HG03342 (cell line): ENCODE data around the gene DNAJC11.
"Not testable (repeated sequence)": the region's sequence is repeated elsewhere in the genome, so short reads cannot be mapped to it uniquely, and the experiment has no call there.

Source experiments
- ATAC-seq: cut with Tn5 transposase; IDR thresholded peaks from one replicate; pipeline ENCODE4 v1.9.1; 2021; ENCODE audit warnings: mild to moderate bottlenecking, moderate library complexity; ENCODE audit not compliant: unreplicated experiment

The DNAJC11 gene

DNA sequence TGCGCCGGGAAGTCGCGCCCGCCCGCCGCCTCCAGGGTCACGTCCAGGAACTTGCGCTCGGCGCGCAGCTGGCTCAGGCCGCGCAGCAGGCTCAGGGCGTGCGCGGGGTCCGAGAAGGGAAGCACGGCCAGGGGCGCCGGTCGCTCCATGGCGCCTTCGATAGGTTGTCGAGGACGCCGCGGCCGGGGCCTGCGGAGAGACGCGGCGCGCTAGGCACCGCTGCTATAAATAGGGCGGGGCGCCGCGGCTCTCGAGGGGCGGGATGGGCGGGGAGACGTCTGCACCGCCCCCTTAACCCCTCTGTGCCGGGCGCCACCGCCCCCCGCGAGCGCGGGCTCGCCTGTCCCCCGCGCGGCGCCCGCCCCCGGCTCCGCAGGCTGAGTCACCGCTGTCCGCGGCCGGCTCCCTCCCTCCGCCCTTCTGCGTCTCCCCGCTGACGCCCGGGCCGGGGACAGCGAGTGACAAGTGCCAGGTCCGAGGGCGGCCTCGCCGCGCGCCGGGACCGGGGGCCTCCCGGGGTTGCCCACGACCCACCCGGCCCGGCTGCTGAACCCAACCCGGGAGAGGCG, 98.9 kb downstream of the DNAJC11 start, which contains the start of gene KLHL21:
Gene KLHL21, minus strand, starts transcription at position 201 of the 569 bp plus-strand sequence. Its CDS starts 52 bp downstream, at position 149.
- ATAC-seq: peak; percentile 45

DNA sequence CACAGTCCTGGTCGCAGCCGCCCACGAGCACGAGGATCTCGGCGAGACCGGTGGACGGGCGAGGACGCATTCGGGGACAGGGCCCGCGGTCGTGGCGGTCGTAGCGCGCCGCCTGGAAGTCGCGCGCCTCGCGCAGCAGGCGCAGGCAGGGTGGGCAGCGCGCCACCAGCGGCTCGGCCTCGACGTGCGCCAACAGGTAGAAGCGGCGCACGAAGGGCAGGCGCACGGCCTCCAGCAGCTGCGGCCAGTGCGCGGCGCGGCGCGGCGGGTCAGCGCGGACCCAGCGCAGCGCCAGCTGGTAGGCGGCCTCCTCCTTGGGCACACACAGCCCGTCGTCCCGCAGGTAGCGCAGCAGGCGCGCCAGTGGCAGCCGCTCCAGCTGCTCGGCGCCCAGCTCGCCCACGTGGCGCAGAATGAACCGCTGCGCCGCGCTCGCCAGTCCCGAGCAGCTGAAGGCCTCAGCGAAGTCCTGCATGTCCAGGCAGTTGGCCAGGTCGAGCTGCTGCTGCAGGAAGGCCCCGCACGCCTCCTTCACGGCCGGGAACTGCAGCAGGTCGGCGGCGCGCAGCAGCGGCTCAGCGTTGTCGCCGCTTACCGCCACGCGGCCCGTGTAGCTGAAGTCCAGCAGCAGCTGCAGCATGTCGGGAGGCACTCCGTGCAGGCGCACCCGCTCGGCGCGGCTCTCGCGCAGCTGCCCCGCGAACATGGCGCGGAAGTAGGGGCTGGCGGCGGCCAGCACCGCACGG, 99.5 kb downstream of the DNAJC11 start:
- peak; percentile 30 for ATAC-seq

DNA sequence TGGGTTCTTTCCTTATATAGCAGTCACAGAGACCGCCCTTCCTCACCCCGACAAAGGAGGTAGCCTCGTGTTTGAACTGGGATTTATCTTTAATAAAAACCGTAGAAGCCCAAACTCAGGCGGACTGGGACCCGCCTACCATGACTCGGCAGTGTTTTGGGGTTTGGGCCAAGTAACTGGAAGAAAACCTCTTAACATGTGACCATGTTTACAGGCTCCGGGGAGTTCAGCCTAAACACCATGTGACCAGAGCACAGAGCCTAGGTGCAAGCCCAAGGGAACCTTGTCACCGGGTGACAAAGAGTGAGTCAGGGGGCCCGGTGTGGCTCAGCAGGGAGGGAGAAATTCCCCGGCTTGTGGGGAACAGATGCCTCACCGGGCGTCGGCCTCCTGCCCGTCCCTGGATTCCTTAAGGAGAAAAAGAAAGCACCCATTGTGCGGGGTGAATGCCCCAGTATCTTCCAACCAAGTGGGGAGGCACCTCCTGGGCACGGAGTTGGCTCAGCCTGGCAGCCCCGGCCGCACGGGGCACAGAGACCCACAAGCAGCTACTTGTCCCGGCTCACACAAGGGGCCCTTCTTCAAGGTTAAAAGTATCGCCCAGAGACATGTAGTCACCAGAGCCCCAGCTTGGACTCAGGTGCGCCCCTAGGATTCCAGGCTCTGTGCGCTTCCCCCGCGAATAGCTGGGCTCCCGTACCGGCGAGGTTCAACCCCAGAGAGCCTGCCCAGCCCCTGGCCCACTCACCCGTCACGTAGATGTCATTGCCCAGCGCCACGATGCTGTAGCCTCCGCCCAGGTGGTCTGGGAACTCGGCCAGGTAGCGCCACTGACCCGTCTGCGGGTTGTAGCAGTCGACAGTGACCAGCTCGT, 100.3 kb downstream of the DNAJC11 start:
- ATAC-seq: peak; percentile 29

DNA sequence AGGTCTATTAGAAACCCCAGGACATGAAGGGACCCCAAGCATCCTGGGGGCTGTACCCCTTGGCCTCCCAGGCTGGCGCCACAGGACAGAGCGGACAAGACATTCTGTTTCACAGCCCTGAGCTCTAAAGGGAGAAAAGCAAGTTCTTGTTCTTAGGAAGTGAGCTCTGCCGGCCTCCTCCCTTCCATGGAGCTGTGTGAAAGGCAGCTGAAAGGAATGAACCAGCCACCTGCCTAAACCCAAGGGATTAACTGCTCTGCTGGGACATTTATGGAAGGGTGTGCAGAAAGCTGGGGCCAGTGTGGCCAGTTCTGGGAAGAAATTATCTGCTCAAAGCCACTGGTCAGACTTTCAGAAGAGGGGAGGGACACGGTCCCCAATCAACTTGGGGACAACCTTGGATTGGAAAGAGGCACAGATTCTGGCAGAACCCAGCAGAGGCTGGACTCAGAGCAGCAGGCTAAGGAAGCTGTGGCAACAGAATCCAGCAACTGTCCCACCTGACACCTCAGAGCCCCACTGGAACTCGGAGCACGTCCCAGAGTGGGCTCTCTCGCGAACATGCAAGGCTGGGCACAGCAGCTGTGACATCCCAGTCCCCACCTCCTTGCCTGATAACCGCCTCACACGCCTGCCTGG, 101.1 kb downstream of the DNAJC11 start:
- ATAC-seq: no peak

DNA sequence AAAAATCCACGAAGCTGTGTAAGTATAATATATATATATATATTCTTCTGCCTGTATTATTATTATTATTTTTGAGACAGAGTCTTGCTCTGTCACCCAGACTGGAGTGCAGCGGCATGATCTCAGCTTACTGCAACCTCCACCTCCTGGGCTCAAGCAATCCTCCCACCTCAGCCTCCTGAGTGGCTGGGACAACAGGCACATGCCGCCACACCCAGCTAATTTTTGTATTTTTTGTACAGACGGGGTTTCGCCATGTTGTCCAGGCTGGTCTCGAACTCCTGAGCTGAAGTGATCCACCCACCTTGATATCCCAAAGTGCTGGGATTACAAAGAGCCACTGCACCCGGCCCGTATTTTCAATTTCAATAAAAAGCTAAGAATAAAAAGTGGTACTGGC, 101.6 kb downstream of the DNAJC11 start:
- not testable (repeated sequence) for ATAC-seq

DNA sequence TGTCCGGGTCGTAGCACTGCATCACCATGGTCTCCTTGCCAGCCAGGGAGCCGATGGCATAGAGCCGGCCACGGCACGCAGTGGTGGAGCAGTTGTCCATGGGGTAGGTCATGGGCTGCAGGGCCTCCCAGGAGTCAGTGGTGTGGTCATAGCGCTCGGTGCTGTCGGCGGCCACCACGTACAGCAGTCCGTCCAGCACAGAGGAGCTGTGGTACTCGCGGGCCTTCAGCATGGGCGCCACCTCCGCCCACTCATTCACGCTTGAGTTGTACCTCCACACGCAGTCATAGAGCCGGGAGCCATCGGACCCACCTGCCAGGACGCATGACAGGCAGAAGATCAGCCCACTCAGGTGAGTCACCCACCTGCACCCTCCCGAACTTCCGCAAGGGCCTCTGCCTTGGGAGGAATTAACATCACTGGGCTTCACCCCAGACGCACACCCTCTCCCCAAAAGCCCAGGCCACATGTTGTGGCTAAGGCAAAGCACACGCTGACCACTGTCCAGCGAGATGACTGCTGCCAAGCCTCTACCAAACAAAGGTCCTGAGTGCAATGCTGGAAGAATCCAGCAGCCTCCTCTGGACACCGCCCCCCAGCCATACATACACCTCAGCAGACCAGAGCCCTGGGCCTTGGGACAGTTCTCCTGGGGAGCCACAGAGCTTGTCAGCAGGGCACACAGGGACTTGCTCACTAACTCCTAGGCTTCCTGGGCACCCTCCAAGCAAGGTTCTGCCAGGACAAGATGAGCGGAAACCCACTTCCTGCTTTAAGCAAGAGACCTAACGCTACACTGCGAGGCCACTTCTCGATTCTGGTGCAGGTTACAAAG, 102.3 kb downstream of the DNAJC11 start:
- ATAC-seq: no peak

DNA sequence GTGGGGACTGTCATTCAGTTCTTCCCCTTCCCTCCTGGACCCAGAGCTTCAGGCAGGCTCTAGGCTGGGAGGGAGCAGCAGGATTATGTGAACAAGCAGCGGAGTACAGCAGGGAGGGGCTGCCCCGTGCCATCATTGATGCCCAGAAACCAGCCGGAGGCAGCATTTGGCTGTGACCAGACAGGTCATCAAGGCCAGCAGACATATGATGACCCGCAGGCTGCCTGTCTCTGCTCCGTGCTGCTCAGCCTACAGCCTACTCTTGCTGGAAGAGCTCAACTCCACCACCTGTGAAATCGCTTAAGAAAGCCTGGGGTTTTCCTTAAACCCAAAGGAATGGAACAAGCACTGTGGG, 103.9 kb downstream of the DNAJC11 start:
- ATAC-seq: no peak

DNA sequence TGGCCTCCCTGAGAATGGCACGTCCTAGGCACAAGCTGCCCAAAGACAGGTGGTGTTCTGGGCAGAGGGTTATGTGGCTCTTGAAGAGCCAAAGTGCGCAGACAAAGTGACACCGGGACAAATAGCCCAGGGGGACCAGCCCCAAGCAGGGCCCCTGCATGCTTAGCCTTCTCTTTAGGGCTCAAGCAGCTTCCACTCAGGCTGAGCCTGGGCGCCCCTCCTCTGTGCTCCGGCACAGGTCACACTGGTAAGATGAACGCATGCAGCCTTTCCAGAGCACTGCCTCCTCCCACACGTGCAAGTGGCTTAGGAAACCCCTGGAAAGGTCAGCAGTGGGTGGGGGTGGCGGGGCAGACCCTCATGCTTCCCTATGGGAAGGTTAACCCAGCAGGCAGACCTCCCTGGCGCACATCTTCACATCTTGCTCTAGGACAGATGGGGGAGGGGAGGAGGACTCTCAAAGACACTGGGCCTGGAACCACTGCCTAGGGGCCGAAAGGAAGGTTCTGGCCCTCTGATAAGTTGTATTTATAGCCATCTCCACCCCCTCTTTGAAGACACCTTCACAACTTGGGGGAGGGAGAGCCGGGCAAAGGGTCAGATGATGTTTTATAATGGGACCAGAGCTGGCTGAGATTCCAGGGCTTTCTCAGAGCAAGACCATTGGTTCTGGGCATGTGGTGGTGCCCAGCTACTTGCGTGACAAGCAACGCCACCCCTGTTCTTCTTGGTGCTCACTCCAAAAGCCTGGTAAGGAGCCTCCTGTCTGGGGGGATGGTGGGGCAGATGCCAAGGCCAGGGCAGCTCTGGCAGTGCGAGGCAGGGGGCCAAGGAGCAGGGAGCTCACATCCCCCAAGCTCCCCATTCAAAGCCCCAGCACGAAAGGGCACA, 104.5 kb downstream of the DNAJC11 start:
- no peak for ATAC-seq

DNA sequence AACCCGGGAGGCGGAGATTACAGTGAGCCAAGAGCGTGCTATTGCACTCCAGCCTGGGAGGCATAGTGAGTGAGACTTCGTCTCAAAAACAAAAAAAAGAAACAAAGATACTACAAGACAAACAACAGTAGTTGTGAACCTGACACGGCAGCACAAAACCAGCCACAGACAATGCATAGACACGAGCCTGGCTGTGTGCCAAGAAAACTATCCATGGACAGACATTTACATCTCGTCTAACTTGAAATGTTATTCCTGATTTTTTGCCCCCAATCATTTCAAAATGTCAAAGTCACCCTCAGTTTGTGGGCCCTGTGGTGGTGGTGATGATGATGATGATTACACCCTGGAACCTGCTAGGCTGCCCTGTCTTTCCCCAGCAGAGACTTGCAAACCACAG, 105.3 kb downstream of the DNAJC11 start:
- ATAC-seq: no peak

DNA sequence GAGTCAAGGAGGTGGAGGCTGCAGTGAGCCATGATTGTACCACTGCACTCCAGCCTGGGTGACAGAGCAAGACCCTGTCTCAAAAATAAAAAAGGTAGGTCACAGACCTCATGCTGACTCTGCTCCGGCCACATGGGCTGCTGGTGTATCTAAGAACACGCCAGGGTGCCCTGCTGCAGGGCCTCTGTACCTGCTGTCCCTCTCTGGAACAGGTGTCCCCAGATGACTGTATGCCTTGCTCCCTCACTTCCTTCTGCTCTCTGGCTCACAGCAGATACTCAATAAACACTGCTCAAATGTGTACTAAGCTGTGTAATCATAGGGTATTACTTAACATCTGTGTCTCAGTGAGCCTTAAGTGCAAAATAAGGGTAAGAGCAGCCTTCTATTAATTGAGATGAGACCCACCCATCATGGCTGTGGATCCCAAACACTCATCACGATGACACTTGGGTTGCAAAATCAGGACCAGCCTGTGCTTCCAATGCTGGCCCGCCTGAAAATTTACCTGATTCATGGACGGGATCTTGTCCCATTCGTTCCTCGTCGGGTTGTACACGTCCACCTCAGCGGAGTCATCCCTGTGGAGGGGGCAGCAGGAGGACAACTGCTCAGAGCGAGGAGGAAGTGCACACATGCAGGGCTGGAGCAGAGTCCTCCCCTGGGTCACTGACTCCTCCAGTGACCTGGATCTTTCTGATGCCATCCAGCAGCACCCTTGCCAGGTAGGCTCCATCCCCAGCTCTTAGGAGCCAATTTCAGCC, 106.5 kb downstream of the DNAJC11 start:
- ATAC-seq: no peak

DNA sequence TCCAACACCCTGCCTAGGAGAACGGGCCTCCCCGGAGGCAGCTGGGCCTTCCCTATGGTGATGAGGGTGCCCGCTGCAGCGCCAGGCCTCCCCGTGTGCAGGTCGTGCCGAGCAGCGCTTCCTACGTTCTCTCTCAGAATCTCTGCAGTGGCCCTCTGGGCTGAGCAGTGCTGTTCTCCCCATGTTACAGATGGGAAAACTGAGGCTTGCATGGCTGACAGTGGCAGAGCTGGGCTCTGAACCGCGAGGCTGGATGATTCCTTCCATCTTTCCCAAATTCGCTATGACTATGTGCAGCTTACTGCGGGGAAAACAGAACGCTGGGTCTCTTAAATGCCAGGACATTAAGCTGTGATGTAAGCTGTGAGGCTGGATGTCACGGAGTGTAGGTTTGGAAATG, 107.8 kb downstream of the DNAJC11 start:
- ATAC-seq: no peak

DNA sequence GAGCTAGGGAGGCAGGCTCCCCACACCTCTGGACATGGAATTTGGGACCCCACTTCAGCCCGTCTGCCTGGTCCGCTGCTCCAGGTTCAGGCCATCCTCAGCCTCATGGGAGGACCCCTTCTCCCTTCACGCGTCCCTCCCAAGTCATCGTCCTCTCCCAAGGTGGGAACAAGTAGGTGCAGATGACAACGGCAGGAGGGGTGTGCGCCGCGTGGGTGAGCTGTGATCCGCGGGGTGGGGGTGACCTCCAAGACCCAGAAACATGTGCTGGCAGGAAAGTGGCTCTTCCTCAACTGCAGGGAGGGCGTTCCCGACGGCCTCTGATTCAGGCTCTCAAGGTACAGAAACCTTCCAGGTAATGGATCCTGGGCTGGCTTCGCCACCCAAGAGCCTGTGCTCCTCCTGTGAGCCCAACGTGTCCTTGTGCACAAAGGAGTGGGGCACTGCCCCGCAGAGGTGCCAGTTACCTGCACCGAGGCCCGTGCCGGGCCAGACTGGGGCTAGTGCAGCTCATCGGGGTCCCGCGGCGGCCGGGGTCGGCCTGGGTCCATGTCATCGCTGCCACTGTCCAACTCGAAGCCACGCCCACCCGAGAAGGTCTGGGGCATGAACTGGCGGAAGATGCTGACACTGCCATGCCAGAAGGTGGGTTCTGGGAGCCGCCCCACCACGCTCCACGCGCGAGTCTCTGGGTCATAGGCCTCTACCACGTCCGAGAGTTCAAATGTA, 108.6 kb downstream of the DNAJC11 start:
- ATAC-seq: no peak

DNA sequence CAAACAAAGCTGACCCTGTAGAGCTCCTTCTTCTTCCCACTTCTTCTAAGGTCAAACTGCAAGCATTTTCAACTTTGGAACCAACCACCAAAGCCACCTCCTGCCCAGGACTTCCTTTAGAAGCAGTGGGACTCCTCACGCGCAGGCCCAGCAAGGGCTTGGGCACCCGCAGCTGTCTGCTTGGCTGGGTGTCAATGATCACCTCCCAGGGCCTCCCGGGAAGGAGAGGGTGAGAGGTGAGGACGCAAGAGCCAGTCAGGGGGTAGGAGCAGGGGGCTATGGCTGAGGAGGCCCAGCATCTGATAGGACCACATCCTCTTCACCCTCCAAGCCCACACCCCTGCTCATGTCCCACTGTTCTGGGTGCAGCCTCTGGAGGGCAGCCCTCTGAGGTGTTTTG, 109.2 kb downstream of the DNAJC11 start:
- ATAC-seq: no peak

DNA sequence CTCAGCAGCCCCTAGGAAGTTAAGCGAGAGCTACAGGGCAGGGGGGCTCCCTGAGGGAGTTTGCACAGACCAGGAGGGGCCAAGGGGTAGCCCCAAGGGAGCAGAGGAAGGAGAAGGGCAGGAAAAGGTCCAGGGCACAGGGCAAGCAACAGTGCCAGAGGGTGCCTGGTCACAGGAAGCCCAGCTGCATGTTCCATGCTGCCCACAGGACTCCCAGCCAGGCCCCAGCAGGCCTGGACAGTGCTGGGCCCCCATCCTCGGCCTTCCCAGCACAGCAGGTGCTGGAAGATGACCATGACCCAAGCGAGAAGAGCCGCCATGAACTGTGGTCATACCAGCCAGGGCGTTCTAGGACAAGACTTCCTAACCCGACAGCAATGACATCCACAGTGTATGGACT, 110.0 kb downstream of the DNAJC11 start:
- no peak for ATAC-seq

DNA sequence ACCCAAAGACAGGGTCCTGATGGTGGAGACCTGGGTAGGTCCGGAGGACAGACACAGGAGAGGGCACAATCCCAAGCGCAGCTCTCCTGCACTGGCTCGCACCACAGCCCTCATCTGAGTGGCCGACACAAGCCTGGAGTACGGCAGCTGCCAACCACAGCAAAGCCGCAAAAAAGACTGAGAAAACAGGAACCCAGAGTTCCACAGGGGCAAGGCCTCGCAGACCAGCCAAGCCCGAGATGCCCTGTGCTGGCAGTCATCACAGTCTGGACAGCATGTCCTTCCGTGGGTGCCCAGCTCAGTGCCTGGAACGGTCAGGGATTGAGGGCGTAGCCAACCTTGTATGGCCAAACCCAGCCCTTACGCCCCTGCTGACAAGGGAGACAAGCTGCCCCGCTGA, 110.4 kb downstream of the DNAJC11 start:
- ATAC-seq: no peak

DNA sequence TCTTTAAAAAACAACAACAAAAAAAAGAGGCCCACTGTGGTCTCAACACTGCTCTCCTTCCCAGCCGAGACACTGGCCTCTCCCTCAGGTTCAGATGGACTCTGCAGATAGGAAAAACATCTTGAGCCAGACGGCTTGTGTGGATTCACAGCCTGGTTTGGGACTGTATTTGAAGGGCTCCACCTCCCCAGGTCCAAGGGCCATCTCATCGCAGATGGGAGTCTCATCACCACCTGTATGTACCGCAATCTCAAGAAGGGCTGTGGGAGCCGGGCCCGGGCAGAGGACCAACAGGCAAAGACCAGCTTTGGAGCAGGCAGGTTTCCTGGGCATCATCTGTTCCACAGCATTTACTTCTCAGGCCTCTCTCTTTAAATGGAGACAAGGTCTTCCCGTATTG, 111.6 kb downstream of the DNAJC11 start:
- ATAC-seq: no peak

DNA sequence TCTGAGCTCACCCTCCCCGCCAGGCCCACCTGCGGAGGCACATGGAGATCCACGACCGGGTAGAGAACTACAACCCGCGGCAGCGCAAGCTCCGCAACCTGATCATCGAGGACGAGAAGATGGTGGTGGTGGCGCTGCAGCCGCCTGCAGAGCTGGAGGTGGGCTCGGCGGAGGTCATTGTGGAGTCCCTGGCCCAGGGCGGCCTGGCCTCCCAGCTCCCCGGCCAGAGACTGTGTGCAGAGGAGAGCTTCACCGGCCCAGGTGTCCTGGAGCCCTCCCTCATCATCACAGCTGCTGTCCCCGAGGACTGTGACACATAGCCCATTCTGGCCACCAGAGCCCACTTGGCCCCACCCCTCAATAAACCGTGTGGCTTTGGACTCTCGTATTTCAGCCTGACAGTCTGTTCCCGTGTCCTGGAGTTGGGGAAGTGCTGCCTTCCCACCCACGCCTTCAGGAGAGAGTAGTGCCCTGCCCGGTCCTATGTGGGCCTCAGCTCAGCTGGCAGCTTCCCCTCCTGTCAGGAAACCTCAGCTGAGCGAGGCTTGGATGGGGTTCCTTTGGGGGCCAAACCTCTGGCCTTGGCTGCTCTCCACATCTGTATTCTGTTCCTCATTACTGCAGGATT, 112.6 kb downstream of the DNAJC11 start:
- ATAC-seq: no peak
